GOT3 (cell line): Measurements from ENCODE around the gene CAMK1.

Experiments
- DNase-seq: peaks from one replicate; lab custom pipeline; 2025; ENCODE audit warnings: mixed read lengths; lab: John Stamatoyannopoulos, UW

CAMK1 gene

DNA sequence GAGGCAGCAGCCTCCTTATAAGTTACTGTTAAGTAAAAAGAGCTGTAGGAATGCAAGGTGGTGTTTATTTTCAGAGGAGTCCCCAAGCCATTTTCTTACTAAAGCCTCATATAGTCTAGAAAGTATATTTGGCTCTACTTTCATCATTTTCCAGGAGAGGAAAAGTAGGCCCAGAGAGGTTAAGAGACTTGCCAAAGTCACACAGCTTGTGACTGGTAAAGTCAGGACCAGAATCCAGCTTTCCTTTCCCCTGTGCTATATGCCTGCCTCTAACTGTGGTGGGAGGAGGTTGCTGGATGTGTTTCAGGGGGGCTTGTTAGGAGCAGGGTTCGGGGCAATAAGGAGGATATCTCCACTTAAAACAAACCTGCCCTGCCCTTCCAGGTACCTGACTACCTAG, 27.2 kb downstream of the CAMK1 start:
- no peak for DNase-seq

GRCh38 chr3:9739181-9739580, 30.6 kb downstream of the CAMK1 start:
- DNase-seq: no peak

GRCh38 chr3:9736831-9737230, 32.9 kb downstream of the CAMK1 start:
- DNase-seq: no peak

- no peak for DNase-seq
Measured at GRCh38 chr3:9732740-9733115, 37.0 kb downstream of the CAMK1 start.

GRCh38 chr3:9732080-9732739, 37.5 kb downstream of the CAMK1 start:
- no peak for DNase-seq

GRCh38 chr3:9731206-9732079, 38.3 kb downstream of the CAMK1 start, which contains the start of gene BRPF1:
BRPF1 (plus strand) TSS chr3:9731735; CDS start chr3:9734141, 2,406 bp downstream.
- DNase-seq: peak; percentile 96

- DNase-seq: no peak
Measured at GRCh38 chr3:9730657-9731205, 39.0 kb downstream of the CAMK1 start.

DNA sequence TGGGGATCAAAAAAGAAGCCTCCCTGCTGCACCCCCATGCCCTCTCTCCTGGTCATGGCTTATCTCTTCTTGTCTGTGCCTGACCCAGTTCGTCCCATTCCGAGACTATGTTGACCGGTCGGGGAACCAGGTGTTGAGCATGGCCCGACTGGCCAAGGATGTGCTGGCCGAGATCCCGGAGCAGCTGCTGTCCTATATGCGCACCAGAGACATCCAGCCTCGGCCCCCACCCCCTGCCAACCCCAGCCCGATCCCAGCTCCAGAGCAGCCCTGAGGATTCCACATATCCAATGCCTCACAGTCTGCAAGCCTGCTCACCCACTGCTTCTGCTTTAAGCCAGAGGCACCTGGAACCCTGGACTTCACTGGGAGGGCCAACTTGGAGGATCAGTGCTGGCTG, 40.3 kb downstream of the CAMK1 start:
- DNase-seq: no peak

GRCh38 chr3:9727743-9728142, 42.0 kb downstream of the CAMK1 start:
- no peak for DNase-seq

GRCh38 chr3:9727041-9727595, 42.6 kb downstream of the CAMK1 start:
- no peak for DNase-seq

GRCh38 chr3:9725775-9726515, 43.8 kb downstream of the CAMK1 start:
- no peak for DNase-seq

DNA sequence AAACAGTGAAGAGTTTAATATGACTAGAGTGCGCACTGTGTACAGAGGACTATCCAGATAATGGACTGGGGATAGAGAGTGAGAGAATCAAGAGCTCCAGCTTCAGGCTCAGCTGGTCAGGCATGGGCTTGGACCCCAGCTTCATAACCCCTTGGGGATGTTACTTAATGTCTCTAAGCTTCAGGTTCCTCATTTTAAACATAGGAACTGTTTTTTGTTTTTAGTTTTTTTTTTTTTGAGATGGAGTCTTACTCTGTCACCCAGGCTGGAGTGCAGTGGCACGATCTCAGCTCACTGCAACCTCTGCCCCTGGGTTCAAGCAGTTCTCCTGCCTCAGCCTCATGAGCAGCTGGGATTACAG, 48.1 kb downstream of the CAMK1 start:
- DNase-seq: no peak

DNA sequence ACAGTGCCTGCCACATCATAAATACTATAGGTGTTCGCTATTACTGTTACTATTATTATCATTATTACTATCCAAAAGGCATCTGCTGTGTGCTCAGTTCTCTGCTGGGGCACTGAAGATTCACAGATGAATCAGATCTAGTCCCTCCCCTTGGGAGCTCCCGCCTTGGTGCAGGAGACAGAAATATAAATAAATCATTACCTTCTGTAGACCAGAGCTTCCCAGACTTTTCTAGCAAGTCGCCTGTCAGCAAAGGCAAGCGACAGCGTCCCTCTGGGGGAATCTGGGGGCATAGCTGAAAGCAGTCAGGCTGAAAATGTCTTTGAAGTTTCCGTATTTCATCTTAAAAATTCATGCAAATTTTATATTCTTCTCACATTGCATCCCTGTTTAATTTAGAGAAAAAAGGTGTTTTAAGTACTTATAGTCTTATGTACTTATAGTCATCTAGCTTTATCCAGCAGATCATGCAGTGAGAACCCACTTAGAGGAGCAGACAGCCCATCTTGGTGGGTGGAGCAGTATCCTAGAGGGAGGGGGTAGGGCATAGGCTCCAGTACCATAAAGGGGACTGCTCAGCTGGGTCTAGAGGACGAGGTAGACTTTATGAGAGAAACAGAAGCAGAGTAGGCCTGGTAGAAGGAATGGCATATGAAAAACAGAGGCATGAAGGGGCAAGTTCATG, 48.6 kb downstream of the CAMK1 start:
- DNase-seq: no peak

DNA sequence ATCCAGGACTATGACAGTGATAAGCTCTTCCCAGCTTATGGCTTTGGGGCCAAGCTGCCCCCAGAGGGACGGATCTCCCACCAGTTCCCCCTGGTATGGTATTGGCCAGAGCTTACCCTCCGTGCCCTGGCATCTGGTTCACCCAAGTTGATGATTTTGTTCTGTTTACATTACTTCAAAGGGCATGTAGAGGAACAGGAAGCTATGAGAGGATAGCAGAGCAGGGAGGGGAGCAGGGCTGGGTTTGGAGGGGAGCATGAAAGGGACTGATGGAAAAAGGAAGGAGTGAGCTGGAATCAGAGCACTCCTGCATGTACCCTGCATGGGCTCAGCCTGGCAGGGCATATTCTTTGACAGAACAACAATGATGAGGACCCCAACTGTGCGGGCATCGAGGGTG, 51.6 kb downstream of the CAMK1 start:
- no peak for DNase-seq

GRCh38 chr3:9717563-9717962, 52.2 kb downstream of the CAMK1 start:
- DNase-seq: no peak

- DNase-seq: no peak
Measured at GRCh38 chr3:9716801-9717555, 52.8 kb downstream of the CAMK1 start.

DNA sequence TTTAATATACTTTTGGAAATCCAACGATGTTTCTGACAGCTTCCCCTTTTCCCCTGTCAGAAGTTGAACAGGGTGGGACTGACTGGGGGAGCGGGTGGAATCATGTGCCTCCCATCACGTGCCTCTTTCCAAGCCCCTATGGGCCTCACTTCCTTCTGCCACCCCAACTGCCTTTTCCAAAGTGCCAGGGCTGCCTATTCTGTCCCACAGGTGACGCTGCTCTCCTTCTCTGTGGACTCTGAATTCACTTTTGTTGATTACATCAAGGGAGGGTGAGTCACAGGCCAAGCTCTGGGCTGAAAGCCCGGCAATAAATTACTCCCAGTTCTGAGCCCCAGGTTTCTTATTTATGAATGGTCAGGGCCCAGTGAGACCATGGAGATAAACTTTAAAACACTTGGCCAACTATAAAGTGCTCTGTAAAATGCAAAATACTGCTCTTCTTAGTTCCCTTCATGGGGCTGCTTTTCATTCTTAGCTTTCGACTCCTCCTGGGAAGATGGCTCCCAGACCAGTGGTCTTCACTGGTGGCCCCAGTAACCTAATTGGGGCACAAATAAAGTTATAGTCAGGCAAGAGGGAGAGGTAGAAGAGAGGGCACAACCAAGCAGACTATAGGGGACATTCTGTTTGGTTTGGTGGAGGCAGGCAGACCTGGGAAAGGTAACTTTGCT, 53.8 kb downstream of the CAMK1 start:
- DNase-seq: peak; percentile 36

- no peak for DNase-seq
Measured at GRCh38 chr3:9715136-9715535, 54.6 kb downstream of the CAMK1 start.

DNA sequence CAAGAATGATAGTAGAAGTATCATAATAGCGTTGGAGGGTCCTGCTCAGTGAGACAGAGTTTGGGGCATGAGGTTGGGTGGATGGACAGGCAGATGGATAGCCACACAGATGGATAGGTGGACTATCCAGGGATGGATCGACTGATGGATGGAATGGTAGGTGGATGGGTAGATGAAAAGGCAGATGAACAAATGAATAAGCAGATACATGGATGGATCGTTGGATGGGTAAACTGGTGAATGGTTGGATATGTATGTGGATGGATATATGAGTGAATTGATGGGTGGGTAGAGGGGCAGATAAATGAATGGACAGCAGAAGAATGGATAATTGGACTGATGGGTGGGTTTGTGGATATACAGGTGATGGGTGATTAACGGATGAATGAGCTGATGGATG, 56.6 kb downstream of the CAMK1 start:
- no peak for DNase-seq

DNA sequence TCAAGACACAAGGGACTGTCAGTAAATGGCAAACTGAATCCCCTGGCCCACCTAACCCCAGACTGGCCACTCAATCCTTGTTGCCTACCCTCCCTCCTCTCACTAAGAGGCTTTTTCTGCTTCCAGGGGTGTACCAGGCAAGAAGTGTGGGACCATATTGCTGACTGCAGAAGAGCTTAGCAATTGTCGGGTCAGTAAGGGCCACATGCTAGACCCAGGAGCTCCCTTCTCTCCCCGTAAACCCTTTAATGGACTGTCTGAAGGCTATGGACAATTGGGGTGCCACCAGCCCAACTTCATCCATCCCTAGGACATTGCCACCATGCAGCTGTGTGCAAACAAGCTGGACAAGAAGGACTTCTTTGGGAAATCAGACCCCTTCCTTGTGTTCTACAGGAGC, 57.3 kb downstream of the CAMK1 start:
- DNase-seq: no peak
